GM23338 (cell line): Measurements from ENCODE around the gene CDX1. TPM values are rescaled to one million over a fixed set of nuclear protein-coding genes. Genes with fewer than 3 reads are reported as not detected.

Source experiments
- ATAC-seq: fragments of 200-7000 bp; cut with Tn5 transposase; 3 replicates; pipeline ENCODE4 v1.9.1; 2020
- DNase-seq: peaks from one replicate; pipeline ENCODE4 v3.0.0-alpha.2; 2015; ENCODE audit warnings: low spot score
- H2AFZ ChIP-seq: fragments of 200-600 bp; sonication (generic); 2 replicates; pipeline ENCODE4 v1.8.0; 2016; ENCODE audit warnings: antibody characterized with exemption, mild to moderate bottlenecking, moderate library complexity
- H3F3A ChIP-seq: fragments of 200-600 bp; sonication (generic); replicated peaks from 2 replicates; pipeline ENCODE4 v1.8.0; 2017; ENCODE audit warnings: antibody characterized with exemption, mixed run types, low read depth
- H3K27ac ChIP-seq: fragments of 200-600 bp; sonication (generic); 2 replicates; pipeline ENCODE4 v1.6.1; 2016; ENCODE audit warnings: low read depth
- H3K27me3 ChIP-seq: fragments of 200-600 bp; sonication (generic); 2 replicates; pipeline ENCODE4 v1.8.0; 2016; ENCODE audit warnings: mild to moderate bottlenecking, mixed run types, moderate library complexity; ENCODE audit not compliant: insufficient read depth
- H3K36me3 ChIP-seq: fragments of 200-600 bp; sonication (generic); 2 replicates; pipeline ENCODE4 v1.8.0; 2016; ENCODE audit warnings: mild to moderate bottlenecking; ENCODE audit not compliant: insufficient read depth
- H3K4me1 ChIP-seq: fragments of 200-600 bp; sonication (generic); 2 replicates; pipeline ENCODE4 v1.8.0; 2016; ENCODE audit warnings: mild to moderate bottlenecking, moderate library complexity; ENCODE audit not compliant: insufficient read depth
- H3K4me2 ChIP-seq: fragments of 200-600 bp; sonication (generic); 2 replicates; pipeline ENCODE4 v1.7.1; 2017; ENCODE audit warnings: mixed run types
- H3K4me3 ChIP-seq: fragments of 200-600 bp; sonication (generic); 2 replicates; pipeline ENCODE4 v1.6.1; 2016; ENCODE audit warnings: mixed run types
- H3K79me2 ChIP-seq: fragments of 200-600 bp; sonication (generic); replicated peaks from 2 replicates; pipeline ENCODE4 v1.8.0; 2017; ENCODE audit warnings: mild to moderate bottlenecking; ENCODE audit not compliant: insufficient read depth
- H3K9me2 ChIP-seq: fragments of 200-600 bp; sonication (generic); 2 replicates; pipeline ENCODE4 v1.8.0; 2017; ENCODE audit not compliant: insufficient read depth
- H4K20me1 ChIP-seq: fragments of 200-600 bp; sonication (generic); replicated peaks from 2 replicates; pipeline ENCODE4 v1.8.0; 2017; ENCODE audit warnings: mild to moderate bottlenecking; ENCODE audit not compliant: insufficient read depth
- H3K27ac Mint-ChIP-seq: 2 replicates; pipeline ENCODE4 v1.8.0; 2020; ENCODE audit warnings: inconsistent platforms, mild to moderate bottlenecking, moderate library complexity, mixed read lengths
- H3K27me3 Mint-ChIP-seq: 3 replicates; pipeline ENCODE4 v1.8.0; 2022; ENCODE audit warnings: low read depth, mild to moderate bottlenecking, moderate library complexity, mixed read lengths, inconsistent platforms; ENCODE audit not compliant: insufficient read depth, poor library complexity
- H3K36me3 Mint-ChIP-seq: 3 replicates; pipeline ENCODE4 v1.8.0; 2021; ENCODE audit warnings: low read depth, mild to moderate bottlenecking, inconsistent platforms, moderate library complexity, mixed read lengths
- H3K4me1 Mint-ChIP-seq: 3 replicates; pipeline ENCODE4 v1.8.0; 2020; ENCODE audit warnings: mild to moderate bottlenecking, inconsistent platforms, mixed read lengths
- H3K4me3 Mint-ChIP-seq: 3 replicates; pipeline ENCODE4 v1.8.0; 2021; ENCODE audit warnings: moderate library complexity, mild to moderate bottlenecking, inconsistent platforms, mixed read lengths
- H3K9me3 Mint-ChIP-seq: 3 replicates; pipeline ENCODE4 v1.8.0; 2020; ENCODE audit warnings: moderate library complexity, mild to moderate bottlenecking, inconsistent platforms, mixed read lengths
- CREB1 ChIP-seq: fragments of 250-450 bp; sonication (Bioruptor Pico); IDR thresholded peaks from 2 replicates; pipeline ENCODE4 v1.5.0; 2020; ENCODE audit warnings: low read depth, mild to moderate bottlenecking, moderate library complexity
- ETS1 ChIP-seq: IDR thresholded peaks from 2 replicates; pipeline ENCODE4 v1.6.1; 2016; ENCODE audit warnings: antibody characterized with exemption
- EZH2 ChIP-seq: fragments of 200-600 bp; sonication (generic); IDR thresholded peaks from one replicate; pipeline ENCODE4 v1.8.0; 2017; ENCODE audit warnings: antibody characterized with exemption, mild to moderate bottlenecking, low read depth; ENCODE audit not compliant: unreplicated experiment
- EZH2phosphoT487 ChIP-seq: fragments of 200-600 bp; sonication (generic); IDR thresholded peaks from one replicate; pipeline ENCODE4 v1.8.1; 2018; ENCODE audit warnings: antibody characterized with exemption; ENCODE audit not compliant: unreplicated experiment
- JUNB ChIP-seq: IDR thresholded peaks from one replicate; pipeline ENCODE4 v1.6.1; 2016; ENCODE audit warnings: antibody characterized with exemption; ENCODE audit not compliant: unreplicated experiment
- NANOG ChIP-seq: IDR thresholded peaks from 2 replicates; pipeline ENCODE4 v1.6.1; 2016; ENCODE audit warnings: antibody characterized with exemption, borderline replicate concordance
- POLR2AphosphoS5 ChIP-seq: IDR thresholded peaks from 2 replicates; pipeline ENCODE4 v1.6.1; 2016; ENCODE audit warnings: antibody characterized with exemption, low read depth
- REST ChIP-seq: IDR thresholded peaks from one replicate; pipeline ENCODE4 v1.6.1; 2018; ENCODE audit warnings: antibody characterized with exemption; ENCODE audit not compliant: unreplicated experiment
- ZNF114 ChIP-seq: fragments of 250-450 bp; sonication (Bioruptor Pico); IDR thresholded peaks from 2 replicates; pipeline ENCODE4 v1.5.0; 2020; ENCODE audit warnings: mild to moderate bottlenecking, moderate library complexity
- ZNF462 ChIP-seq: fragments of 250-450 bp; sonication (Bioruptor Pico); IDR thresholded peaks from 2 replicates; pipeline ENCODE4 v1.5.0; 2020; ENCODE audit warnings: mild to moderate bottlenecking, moderate library complexity
- polyA plus RNA-seq: library from polyadenylated mRNA; unstranded; fragments of >200 nt; fragmentation: Nextera tagmentation; extraction: Ambion mirVana; gene quantifications from 2 replicates; pipeline ENCODE4 v1.2.1, GENCODE V29; 2016
- total RNA-seq: library from RNA; depleted of rRNA; stranded (reverse); fragments of >200 nt; shearing (Covaris generic); gene quantifications from 2 replicates; pipeline ENCODE4 v1.2.3, GENCODE V29; 2014

Gene CDX1
- total and polyA plus RNA-seq, 2 experiments from 2014 or later, result not detected

- no peaks in the 10 kb centered on the region for H3K4me1 ChIP-seq
- Mint-ChIP-seq H3K4me1 (peaks cover 11% of the 10 kb centered on the region), H3K36me3 (no peaks in the 10 kb centered on the region), H3K9me3 (peaks cover 4% of the 10 kb centered on the region; the same call in 1 of the 3 replicates), H3K27me3 (peaks cover 58% of the 10 kb centered on the region), H3K27ac (no peak overlapping the region), H3K4me3 (no peak overlapping the region)
- peaks cover 41% of the 10 kb centered on the region for H3K27me3 ChIP-seq
- H3K36me3 ChIP-seq, result no peaks in the 10 kb centered on the region
- H3F3A ChIP-seq, result peaks cover 5% of the 10 kb centered on the region; the same call in 1 of the 2 replicates
- H3K4me3 ChIP-seq, result no peak overlapping the region
- H3K79me2 ChIP-seq, result no peaks in the 10 kb centered on the region
- DNase-seq (no peak), ATAC-seq (no peak)
- no peak for TF ChIP-seq EZH2phosphoT487
- no peak for TF ChIP-seq ZNF462
- TF ChIP-seq POLR2AphosphoS5, result no peak
- no peak for TF ChIP-seq ZNF114 (CRISPR knock-in tag)
- no peak for TF ChIP-seq EZH2
- no peak for TF ChIP-seq ETS1
- TF ChIP-seq NANOG, result no peak
- no peak for TF ChIP-seq REST
- TF ChIP-seq CREB1 (CRISPR knock-in tag), result no peak
- TF ChIP-seq JUNB, result no peak
- no peaks in the 10 kb centered on the region for H3K9me2 ChIP-seq
- no peaks in the 10 kb centered on the region for H4K20me1 ChIP-seq
- H3K27ac ChIP-seq, result no peak overlapping the region
- H2AFZ ChIP-seq, result no peak overlapping the region
- no peak overlapping the region for H3K4me2 ChIP-seq
Measured at GRCh38 chr5:150172145-150172544, 5.6 kb downstream of the CDX1 start.
